SJSA1 (cell line): Measurements from ENCODE around the gene POGK. TPM values are rescaled to one million over a fixed set of nuclear protein-coding genes. Genes with fewer than 3 reads are reported as not detected.
A peak's percentile ranks its signal among the peaks of the same experiment; 100 is the strongest.
"Not testable (repeated sequence)": the region's sequence is repeated elsewhere in the genome, so short reads cannot be mapped to it uniquely, and the experiment has no call there.

Experiments
- DNase-seq, 2 experiments: peaks; one replicate each; pipeline ENCODE4 v3.0.0-alpha.2; 2015 to 2020; ENCODE audit warnings: low spot score in 2 of 2, low read depth in 1 of 2
- H3K27ac ChIP-seq: fragments of 250-450 bp; sonication (Bioruptor Pico); 2 replicates; pipeline ENCODE4 v1.5.1; 2020; ENCODE audit warnings: mild to moderate bottlenecking, moderate library complexity
- H3K27me3 ChIP-seq: fragments of 250-450 bp; sonication (Bioruptor Pico); replicated peaks from 2 replicates; pipeline ENCODE4 v1.5.1; 2020; ENCODE audit warnings: mild to moderate bottlenecking, moderate library complexity
- H3K36me3 ChIP-seq: fragments of 250-450 bp; sonication (Bioruptor Pico); 2 replicates; pipeline ENCODE4 v1.5.1; 2020; ENCODE audit warnings: mild to moderate bottlenecking
- H3K4me1 ChIP-seq: fragments of 250-450 bp; sonication (Bioruptor Pico); replicated peaks from 2 replicates; pipeline ENCODE4 v1.6.1; 2021; ENCODE audit warnings: mild to moderate bottlenecking
- H3K4me3 ChIP-seq: fragments of 250-450 bp; sonication (Bioruptor Pico); 2 replicates; pipeline ENCODE4 v1.5.1; 2020; ENCODE audit warnings: mild to moderate bottlenecking
- H3K9me3 ChIP-seq: fragments of 250-450 bp; sonication (Bioruptor Pico); replicated peaks from 2 replicates; pipeline ENCODE4 v1.5.1; 2020; ENCODE audit warnings: mild to moderate bottlenecking
- total RNA-seq: library from RNA; depleted of rRNA; stranded (reverse); fragments of >200 nt; shearing (Covaris generic); gene quantifications from 2 replicates; pipeline ENCODE4 v1.2.3, GENCODE V29; 2014; rRNA removed

Gene POGK, protein sequence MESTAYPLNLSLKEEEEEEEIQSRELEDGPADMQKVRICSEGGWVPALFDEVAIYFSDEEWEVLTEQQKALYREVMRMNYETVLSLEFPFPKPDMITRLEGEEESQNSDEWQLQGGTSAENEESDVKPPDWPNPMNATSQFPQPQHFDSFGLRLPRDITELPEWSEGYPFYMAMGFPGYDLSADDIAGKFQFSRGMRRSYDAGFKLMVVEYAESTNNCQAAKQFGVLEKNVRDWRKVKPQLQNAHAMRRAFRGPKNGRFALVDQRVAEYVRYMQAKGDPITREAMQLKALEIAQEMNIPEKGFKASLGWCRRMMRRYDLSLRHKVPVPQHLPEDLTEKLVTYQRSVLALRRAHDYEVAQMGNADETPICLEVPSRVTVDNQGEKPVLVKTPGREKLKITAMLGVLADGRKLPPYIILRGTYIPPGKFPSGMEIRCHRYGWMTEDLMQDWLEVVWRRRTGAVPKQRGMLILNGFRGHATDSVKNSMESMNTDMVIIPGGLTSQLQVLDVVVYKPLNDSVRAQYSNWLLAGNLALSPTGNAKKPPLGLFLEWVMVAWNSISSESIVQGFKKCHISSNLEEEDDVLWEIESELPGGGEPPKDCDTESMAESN
- total RNA-seq, result 35.4 and 44.6 TPM in 2 replicates

DNA sequence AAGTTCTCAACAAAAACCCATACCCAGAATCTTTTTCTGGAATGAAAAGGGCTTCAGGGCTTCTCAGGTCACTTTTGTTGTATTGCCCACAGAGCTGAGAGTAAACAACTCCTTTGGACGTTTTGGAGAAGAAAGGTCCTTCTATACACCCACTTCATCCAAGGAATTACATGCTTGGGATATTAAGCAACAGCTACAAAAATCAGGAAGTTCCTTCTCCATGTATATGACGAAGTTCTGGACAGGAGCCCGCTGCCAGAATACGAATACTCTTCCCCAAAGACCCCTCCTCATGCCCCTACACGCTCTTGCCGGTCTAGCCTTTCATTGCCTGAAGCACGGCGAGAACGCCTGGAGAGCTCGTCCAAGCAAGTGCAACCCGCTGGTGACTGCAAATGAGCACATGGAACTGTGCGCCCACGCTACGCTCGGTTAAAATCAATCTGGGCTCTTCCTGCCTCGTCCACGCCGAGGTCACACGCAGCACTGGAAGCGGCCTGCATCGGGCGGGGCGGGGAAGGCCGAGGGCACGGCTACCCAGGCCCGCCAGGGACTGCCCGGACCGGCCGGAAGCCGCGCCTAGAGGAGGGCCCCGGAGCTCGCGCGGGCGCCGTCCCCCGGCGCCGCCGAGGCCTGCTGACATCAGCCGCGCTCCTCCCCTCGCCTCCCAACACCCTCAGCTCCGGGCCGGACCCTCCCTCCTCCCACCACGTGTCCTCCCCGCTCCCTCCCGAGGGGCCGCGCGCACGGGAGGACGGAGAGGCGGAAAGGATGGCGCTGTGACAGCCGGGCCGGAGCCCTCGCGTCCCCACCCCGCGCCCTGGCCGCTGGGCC is at the start of gene POGK:
TSS of gene POGK (plus strand) at position 710 of the 834 bp plus-strand sequence. CDS start 1,482 bp downstream, outside the sequence.
- Histone ChIP-seq H3K36me3 (peaks cover 33% of the 10 kb centered on the region), H3K4me1 (peaks cover 19% of the 10 kb centered on the region), H3K27ac (peak within 1 kb of the TSS; percentile 46), H3K27me3 (no peaks in the 10 kb centered on the region), H3K9me3 (no peaks in the 10 kb centered on the region), H3K4me3 (peak within 1 kb of the TSS; percentile 55)
- peak; percentile 90 to 92 for DNase-seq

DNA sequence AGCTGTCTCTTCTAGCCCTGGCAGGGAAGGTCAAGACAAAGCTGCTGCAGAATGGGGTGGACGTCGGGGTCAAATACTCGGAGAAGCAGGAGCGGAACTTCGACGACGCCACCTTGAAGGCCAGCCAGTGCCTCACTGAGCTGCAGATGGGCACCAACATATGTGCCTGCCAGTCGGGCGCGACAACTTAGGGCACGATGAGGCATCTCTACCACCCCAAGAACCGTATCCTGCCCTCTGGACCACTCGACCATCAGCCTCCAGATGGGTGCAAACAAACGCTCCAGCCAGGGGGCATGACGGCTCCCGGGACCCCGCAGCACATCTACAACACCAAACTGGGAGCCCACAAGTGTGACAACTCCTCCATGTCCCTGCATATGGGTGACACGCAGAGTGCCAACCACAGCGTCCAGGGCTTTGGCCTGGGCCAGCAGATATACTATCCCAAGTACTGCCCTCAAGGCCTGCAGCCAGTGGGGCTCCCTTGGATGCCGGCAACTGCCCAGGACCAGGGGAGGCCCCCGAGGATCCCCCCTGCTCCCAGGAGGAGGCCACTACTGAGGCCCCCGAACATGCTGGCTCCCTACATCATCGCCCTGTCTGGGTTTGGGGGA is 42.5 kb upstream of the POGK start:
- H3K27me3 ChIP-seq, result 0 out of 2 replicates have a peak, but pooled peaks cover 5% of the 10 kb centered on the region
- DNase-seq, result no peak

GRCh38 chr1:166808952-166809351 is 30.3 kb upstream of the POGK start:
- Histone ChIP-seq H3K9me3 (no peaks in the 10 kb centered on the region; the same call in 1 of the 2 replicates), H3K4me3 (no peak overlapping the region), H3K4me1 (no peaks in the 10 kb centered on the region), H3K36me3 (no peaks in the 10 kb centered on the region), H3K27me3 (peaks cover 12% of the 10 kb centered on the region; the same call in 1 of the 2 replicates), H3K27ac (no peak overlapping the region)
- no peak for DNase-seq

More for the DNA sequence above, 42.5 kb upstream of the POGK start:
- Histone ChIP-seq H3K9me3 (no peaks in the 10 kb centered on the region), H3K27ac (no peak overlapping the region), H3K36me3 (no peaks in the 10 kb centered on the region), H3K4me1 (no peaks in the 10 kb centered on the region), H3K4me3 (no peak overlapping the region)

DNA sequence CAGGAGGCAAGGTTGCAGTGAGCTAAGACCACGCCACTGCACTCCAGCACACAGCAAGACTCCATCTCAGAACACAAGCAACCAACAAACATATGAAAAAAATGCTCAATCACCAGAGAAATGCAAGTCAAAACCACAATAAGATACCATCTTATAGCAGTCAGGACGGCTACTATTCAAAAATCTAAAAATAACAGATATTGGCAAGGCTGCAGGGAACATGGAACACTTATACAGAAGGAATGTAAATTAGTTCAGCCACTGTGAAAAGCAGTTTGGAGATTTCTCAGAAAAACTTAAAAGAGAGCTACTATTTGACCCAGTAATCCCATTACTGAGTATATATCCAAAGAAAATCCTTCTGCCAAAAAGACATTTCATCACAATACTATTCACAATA is 27.6 kb upstream of the POGK start:
- no peaks in the 10 kb centered on the region for H3K4me1 ChIP-seq
- 0 out of 2 replicates have a peak, but pooled peaks cover 7% of the 10 kb centered on the region for H3K27me3 ChIP-seq
- no peak overlapping the region for H3K27ac ChIP-seq
- no peaks in the 10 kb centered on the region for H3K36me3 ChIP-seq
- no peak for DNase-seq
- no peaks in the 10 kb centered on the region; the same call in 1 of the 2 replicates for H3K9me3 ChIP-seq
- H3K4me3 ChIP-seq, result no peak overlapping the region

DNA sequence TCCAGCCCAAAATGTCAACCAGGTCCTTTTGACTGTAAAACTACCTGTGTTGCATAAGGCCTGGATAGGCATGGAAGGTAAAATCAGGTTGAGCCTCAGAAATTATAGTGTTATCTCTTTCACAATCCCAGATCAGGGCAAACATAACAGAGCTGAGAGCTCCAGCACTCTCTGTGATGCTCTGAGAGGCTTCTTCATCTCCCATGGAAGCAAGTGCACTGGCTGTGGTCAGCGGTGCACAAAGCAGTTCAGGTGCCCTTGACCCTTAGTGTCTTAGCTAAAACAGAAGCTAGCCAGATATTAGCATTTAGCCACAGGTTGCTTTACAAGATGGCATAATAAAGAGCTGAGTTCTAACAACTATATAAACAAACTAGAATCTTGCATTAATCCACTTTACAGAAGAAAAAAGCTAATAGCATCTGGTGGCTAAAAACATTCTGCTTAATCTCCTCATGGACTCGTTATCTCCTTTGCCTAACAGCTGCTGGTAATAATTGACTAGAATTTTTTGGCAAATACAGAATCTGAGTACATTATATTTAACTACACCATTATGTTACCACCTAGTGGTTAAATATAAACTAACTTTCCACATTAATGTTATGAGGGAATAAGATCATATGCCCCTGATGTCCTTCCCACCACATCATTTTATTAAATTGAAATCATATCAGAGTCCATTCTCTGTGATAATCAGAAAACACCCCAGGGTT is 25.6 kb upstream of the POGK start:
- Histone ChIP-seq H3K36me3 (no peaks in the 10 kb centered on the region), H3K4me3 (no peak overlapping the region), H3K27me3 (0 out of 2 replicates have a peak, but pooled peaks cover 7% of the 10 kb centered on the region), H3K9me3 (no peaks in the 10 kb centered on the region; the same call in 1 of the 2 replicates), H3K4me1 (no peaks in the 10 kb centered on the region), H3K27ac (no peak overlapping the region)
- no peak for DNase-seq

GRCh38 chr1:166814611-166815010 is 24.7 kb upstream of the POGK start:
- no peak overlapping the region for H3K27ac ChIP-seq
- no peaks in the 10 kb centered on the region for H3K4me1 ChIP-seq
- no peak for DNase-seq
- H3K27me3 ChIP-seq, result 0 out of 2 replicates have a peak, but pooled peaks cover 7% of the 10 kb centered on the region
- H3K4me3 ChIP-seq, result no peak overlapping the region
- no peaks in the 10 kb centered on the region; the same call in 1 of the 2 replicates for H3K9me3 ChIP-seq
- H3K36me3 ChIP-seq, result no peaks in the 10 kb centered on the region

GRCh38 chr1:166819974-166820373 is 19.3 kb upstream of the POGK start:
- no peak overlapping the region for H3K27ac ChIP-seq
- H3K4me1 ChIP-seq, result no peaks in the 10 kb centered on the region
- no peaks in the 10 kb centered on the region for H3K9me3 ChIP-seq
- H3K27me3 ChIP-seq, result no peaks in the 10 kb centered on the region
- no peak for DNase-seq
- H3K4me3 ChIP-seq, result no peak overlapping the region
- no peaks in the 10 kb centered on the region for H3K36me3 ChIP-seq

GRCh38 chr1:166822385-166822784 is 16.9 kb upstream of the POGK start:
- Histone ChIP-seq H3K36me3 (no peaks in the 10 kb centered on the region), H3K4me3 (no peak overlapping the region), H3K4me1 (no peaks in the 10 kb centered on the region), H3K9me3 (no peaks in the 10 kb centered on the region), H3K27me3 (no peaks in the 10 kb centered on the region), H3K27ac (no peak overlapping the region)
- no peak for DNase-seq

DNA sequence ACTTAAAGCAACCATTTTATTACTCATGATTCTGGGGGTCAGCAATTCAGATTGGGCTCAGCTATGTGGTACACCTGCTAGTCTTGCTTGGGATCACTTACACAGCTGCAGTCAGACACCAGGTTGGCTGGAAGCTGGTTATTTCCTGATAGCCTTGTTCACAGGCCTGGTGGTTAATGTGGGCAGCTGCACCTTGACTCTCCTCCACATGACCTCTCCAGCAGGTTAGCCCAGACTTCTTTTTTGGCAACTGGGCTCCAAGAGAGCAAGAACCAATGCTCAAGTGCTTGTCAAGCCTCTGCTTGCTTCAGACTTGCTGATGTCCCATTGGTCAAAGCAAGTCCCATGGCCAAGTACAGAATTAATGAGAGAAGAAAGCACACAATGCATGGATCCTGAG is 11.8 kb upstream of the POGK start:
- no peaks in the 10 kb centered on the region for H3K36me3 ChIP-seq
- H3K27me3 ChIP-seq, result no peaks in the 10 kb centered on the region
- no peak overlapping the region for H3K4me3 ChIP-seq
- no peak for DNase-seq
- H3K9me3 ChIP-seq, result peaks cover 3% of the 10 kb centered on the region; the same call in 1 of the 2 replicates
- H3K27ac ChIP-seq, result no peak overlapping the region
- no peaks in the 10 kb centered on the region for H3K4me1 ChIP-seq

GRCh38 chr1:166829762-166830161 is 9.5 kb upstream of the POGK start:
- not testable (repeated sequence) for DNase-seq, H3K4me3 ChIP-seq, H3K9me3 ChIP-seq, H3K27ac ChIP-seq, H3K36me3 ChIP-seq, H3K27me3 ChIP-seq, H3K4me1 ChIP-seq

GRCh38 chr1:166836733-166837132 is 2.5 kb upstream of the POGK start:
- Histone ChIP-seq H3K27me3 (no peaks in the 10 kb centered on the region), H3K27ac (no peak overlapping the region), H3K4me3 (no peak overlapping the region), H3K36me3 (peaks cover 11% of the 10 kb centered on the region), H3K4me1 (peaks cover 19% of the 10 kb centered on the region), H3K9me3 (no peaks in the 10 kb centered on the region; the same call in 1 of the 2 replicates)
- DNase-seq, result no peak

GRCh38 chr1:166839600-166840308 is 479 bp downstream of the POGK start:
- Histone ChIP-seq H3K4me3 (peak overlapping the region; percentile 55), H3K27me3 (no peaks in the 10 kb centered on the region), H3K36me3 (peaks cover 41% of the 10 kb centered on the region), H3K27ac (no peak overlapping the region; the same call in 1 of the 2 replicates), H3K9me3 (no peaks in the 10 kb centered on the region), H3K4me1 (peaks cover 19% of the 10 kb centered on the region)
- peak; percentile 48 to 53 for DNase-seq
